Panc1 (cell line): ENCODE measurements around the gene RFTN1. TPM values are rescaled to one million over a fixed set of nuclear protein-coding genes. Genes with fewer than 3 reads are reported as not detected.

Source experiments
- ATAC-seq: fragments of 200-7000 bp; cut with Tn5 transposase; 2 replicates; pipeline ENCODE4 v1.9.1; 2020; ENCODE audit warnings: mild to moderate bottlenecking, moderate library complexity
- BruUV-seq: library from RNA; stranded (reverse); fragments of 400-500 nt; replicated peaks from 2 replicates; lab custom pipeline; 2021; lab: Mats Ljungman, UMichigan
- CTCF ChIA-PET: fragments of 300-600 bp; sonication (Branson Sonifier 250); formaldehyde crosslinking; loops from one replicate; lab custom pipeline; 2022; ENCODE audit warnings: antibody characterized with exemption; lab: Charles Lee
- POLR2A ChIA-PET: fragments of 300-600 bp; sonication (Branson Sonifier 250); formaldehyde crosslinking; loops from one replicate; lab custom pipeline; 2022; ENCODE audit warnings: antibody characterized with exemption; lab: Charles Lee
- DNase-seq: peaks from one replicate; pipeline ENCODE4 v3.0.0-alpha.2; 2010; ENCODE audit warnings: low read depth, low spot score
- H3K27ac ChIP-seq: 2 replicates; pipeline ENCODE4 v1.5.1; 2011; ENCODE audit warnings: mild to moderate bottlenecking, low read length, inconsistent platforms
- H3K27me3 ChIP-seq: fragments of 200-500 bp; sonication (Bioruptor generic); 2 replicates; pipeline ENCODE4 v1.6.0; 2014; ENCODE audit warnings: low read length, inconsistent platforms; ENCODE audit not compliant: control insufficient read depth, insufficient read depth
- H3K36me3 ChIP-seq: fragments of 200-500 bp; sonication (Bioruptor generic); 2 replicates; pipeline ENCODE4 v1.5.1; 2014; ENCODE audit warnings: inconsistent platforms, mild to moderate bottlenecking, low read length, moderate library complexity; ENCODE audit not compliant: control insufficient read depth, insufficient read depth
- H3K4me1 ChIP-seq: 2 replicates; pipeline ENCODE4 v1.5.1; 2011; ENCODE audit warnings: inconsistent platforms, mild to moderate bottlenecking, low read length, moderate library complexity; ENCODE audit not compliant: control insufficient read depth, insufficient read depth
- H3K4me3 ChIP-seq, 2 experiments: 2 replicates each; pipeline ENCODE4 v1.5.1; 2011 to 2012; ENCODE audit warnings: low read depth in 2 of 2, low read length in 2 of 2, mild to moderate bottlenecking in 2 of 2, inconsistent platforms in 1 of 2, moderate library complexity in 1 of 2
- H3K9me3 ChIP-seq: fragments of 200-500 bp; sonication (Bioruptor generic); 2 replicates; pipeline ENCODE4 v1.5.1; 2014; ENCODE audit warnings: low read depth, mild to moderate bottlenecking, inconsistent platforms, low read length, moderate library complexity; ENCODE audit not compliant: control insufficient read depth, insufficient read depth
- POLR2AphosphoS5 ChIP-seq: IDR thresholded peaks from 2 replicates; pipeline ENCODE4 v1.6.1; 2012; ENCODE audit warnings: mild to moderate bottlenecking, low read depth, low read length, moderate library complexity
- SIN3A ChIP-seq: IDR thresholded peaks from 2 replicates; pipeline ENCODE4 v1.6.1; 2012; ENCODE audit warnings: low read depth, mild to moderate bottlenecking, low read length, moderate library complexity, borderline replicate concordance; ENCODE audit not compliant: insufficient read depth
- TCF7L2 ChIP-seq: IDR thresholded peaks from 2 replicates; pipeline ENCODE4 v1.6.1; 2011; ENCODE audit warnings: mild to moderate bottlenecking, low read depth, low read length, inconsistent platforms
- in situ Hi-C: cut with HindIII; loops from 2 replicates; pipeline ENCODE4 v1.10.0; 2016; ENCODE audit warnings: low sequenced_read_pairs, low pct_unique_long_range_greater_than_20kb
- intact Hi-C: fragments of 100-400 bp; cut with micrococcal nuclease; formaldehyde crosslinking; loops from one replicate; pipeline ENCODE4 v1.10.0; 2022; ENCODE audit not compliant: unreplicated experiment
- total RNA-seq: library from RNA; stranded (reverse); gene quantifications from one replicate; pipeline ENCODE4 v1.2.1, GENCODE V29; 2021; ENCODE audit not compliant: unreplicated experiment
- TF ChIP-seq, protein P1 (sequence below): fragments of 450-650 bp; IDR thresholded peaks from 2 replicates; pipeline ENCODE4 v1.5.1; 2017; ENCODE audit warnings: mild to moderate bottlenecking
- TF ChIP-seq, protein P2 (sequence below), 2 experiments: IDR thresholded peaks; 2 replicates each; pipeline ENCODE4 v1.6.1; 2011 to 2012; ENCODE audit warnings: low read depth in 2 of 2, control low read depth in 1 of 2, low read length in 1 of 2, mild to moderate bottlenecking in 1 of 2, moderate library complexity in 1 of 2; ENCODE audit not compliant: insufficient read depth in 1 of 2

RFTN1 gene
- total RNA-seq, 1 experiment from 2014 or later, result 0.90 TPM

DNA sequence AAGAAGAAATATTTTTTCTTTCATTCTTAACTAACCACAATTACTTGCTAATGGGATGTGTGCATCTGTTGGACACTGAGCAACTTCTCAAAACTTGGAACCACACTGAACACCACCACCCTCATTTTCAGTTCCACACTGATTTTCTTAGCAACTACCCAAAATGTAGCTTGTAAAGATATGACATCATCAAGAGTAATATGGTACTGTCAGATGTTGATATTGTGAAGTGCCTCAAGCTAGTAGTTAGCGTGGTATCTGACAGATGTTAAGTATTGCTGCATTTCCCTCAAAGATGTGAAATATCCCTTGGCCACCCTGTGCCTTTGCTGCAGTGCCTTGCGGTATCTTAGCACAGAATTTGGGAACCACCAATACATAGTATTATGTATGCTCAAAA is 9.3 kb downstream of the RFTN1 start:
- Histone ChIP-seq H3K4me3 (no peak overlapping the region), H3K27ac (no peak overlapping the region), H3K36me3 (no peaks in the 10 kb centered on the region), H3K9me3 (no peaks in the 10 kb centered on the region), H3K4me1 (no peaks in the 10 kb centered on the region), H3K27me3 (no peaks in the 10 kb centered on the region)
- intact Hi-C loops (no loop called here), in situ Hi-C loops (no loop called here)
- ChIA-PET POLR2A (no interaction called here), CTCF (no interaction called here)
- BruUV-seq, result no TSS peak
- ATAC-seq (no peak), DNase-seq (no peak)
- TF ChIP-seq TCF7L2 (no peak), SIN3A (no peak), POLR2AphosphoS5 (no peak)
- TF ChIP-seq, protein P1, sequence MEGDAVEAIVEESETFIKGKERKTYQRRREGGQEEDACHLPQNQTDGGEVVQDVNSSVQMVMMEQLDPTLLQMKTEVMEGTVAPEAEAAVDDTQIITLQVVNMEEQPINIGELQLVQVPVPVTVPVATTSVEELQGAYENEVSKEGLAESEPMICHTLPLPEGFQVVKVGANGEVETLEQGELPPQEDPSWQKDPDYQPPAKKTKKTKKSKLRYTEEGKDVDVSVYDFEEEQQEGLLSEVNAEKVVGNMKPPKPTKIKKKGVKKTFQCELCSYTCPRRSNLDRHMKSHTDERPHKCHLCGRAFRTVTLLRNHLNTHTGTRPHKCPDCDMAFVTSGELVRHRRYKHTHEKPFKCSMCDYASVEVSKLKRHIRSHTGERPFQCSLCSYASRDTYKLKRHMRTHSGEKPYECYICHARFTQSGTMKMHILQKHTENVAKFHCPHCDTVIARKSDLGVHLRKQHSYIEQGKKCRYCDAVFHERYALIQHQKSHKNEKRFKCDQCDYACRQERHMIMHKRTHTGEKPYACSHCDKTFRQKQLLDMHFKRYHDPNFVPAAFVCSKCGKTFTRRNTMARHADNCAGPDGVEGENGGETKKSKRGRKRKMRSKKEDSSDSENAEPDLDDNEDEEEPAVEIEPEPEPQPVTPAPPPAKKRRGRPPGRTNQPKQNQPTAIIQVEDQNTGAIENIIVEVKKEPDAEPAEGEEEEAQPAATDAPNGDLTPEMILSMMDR, result no peak
- TF ChIP-seq, protein P2, sequence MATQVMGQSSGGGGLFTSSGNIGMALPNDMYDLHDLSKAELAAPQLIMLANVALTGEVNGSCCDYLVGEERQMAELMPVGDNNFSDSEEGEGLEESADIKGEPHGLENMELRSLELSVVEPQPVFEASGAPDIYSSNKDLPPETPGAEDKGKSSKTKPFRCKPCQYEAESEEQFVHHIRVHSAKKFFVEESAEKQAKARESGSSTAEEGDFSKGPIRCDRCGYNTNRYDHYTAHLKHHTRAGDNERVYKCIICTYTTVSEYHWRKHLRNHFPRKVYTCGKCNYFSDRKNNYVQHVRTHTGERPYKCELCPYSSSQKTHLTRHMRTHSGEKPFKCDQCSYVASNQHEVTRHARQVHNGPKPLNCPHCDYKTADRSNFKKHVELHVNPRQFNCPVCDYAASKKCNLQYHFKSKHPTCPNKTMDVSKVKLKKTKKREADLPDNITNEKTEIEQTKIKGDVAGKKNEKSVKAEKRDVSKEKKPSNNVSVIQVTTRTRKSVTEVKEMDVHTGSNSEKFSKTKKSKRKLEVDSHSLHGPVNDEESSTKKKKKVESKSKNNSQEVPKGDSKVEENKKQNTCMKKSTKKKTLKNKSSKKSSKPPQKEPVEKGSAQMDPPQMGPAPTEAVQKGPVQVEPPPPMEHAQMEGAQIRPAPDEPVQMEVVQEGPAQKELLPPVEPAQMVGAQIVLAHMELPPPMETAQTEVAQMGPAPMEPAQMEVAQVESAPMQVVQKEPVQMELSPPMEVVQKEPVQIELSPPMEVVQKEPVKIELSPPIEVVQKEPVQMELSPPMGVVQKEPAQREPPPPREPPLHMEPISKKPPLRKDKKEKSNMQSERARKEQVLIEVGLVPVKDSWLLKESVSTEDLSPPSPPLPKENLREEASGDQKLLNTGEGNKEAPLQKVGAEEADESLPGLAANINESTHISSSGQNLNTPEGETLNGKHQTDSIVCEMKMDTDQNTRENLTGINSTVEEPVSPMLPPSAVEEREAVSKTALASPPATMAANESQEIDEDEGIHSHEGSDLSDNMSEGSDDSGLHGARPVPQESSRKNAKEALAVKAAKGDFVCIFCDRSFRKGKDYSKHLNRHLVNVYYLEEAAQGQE (IDR thresholded peaks at IDR 0.05; ENCODE audit: insufficient read depth in 1 of 2, low read depth in 2 of 2, low read length in 1 of 2), result no peak

DNA sequence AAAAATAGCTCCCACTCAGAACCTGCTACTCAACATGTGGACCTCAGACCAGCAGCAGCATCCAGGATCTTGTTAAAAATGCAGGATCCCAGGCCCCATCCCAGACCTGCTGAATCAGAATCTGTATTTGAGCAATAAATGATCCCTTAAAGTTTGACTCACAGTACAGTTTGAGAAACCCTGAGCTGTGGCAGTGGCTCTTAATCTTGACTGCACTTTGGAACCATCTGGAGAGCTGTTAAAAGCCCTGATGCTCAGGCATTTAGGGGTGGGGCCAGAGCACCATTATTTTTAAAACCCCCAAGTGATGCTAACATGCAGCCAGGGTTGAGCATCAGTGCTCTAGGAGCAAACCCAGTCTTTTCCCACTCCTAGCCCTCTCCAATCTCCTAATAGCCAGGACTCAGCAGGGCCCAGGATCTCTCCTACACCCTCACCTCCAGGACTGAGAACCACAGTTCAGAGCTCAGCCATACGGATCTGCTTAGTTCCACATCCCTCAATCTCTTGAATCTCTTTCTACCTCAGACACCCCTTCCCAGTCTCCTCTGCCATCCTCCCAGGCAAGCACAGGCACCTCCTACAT is 10.2 kb downstream of the RFTN1 start:
- intact Hi-C loops (no loop called here), in situ Hi-C loops (no loop called here)
- POLR2A ChIA-PET, result no interaction called here
- no peaks in the 10 kb centered on the region for H3K9me3 ChIP-seq
- no peak overlapping the region for H3K4me3 ChIP-seq
- TF ChIP-seq, protein P1, result no peak
- TF ChIP-seq SIN3A (no peak), TCF7L2 (no peak), POLR2AphosphoS5 (no peak)
- TF ChIP-seq, protein P2 (IDR thresholded peaks at IDR 0.05; ENCODE audit: insufficient read depth in 1 of 2, low read depth in 2 of 2, low read length in 1 of 2), result no peak
- no TSS peak for BruUV-seq
- DNase-seq (no peak), ATAC-seq (no peak)
- no peaks in the 10 kb centered on the region for H3K36me3 ChIP-seq
- no peak overlapping the region for H3K27ac ChIP-seq
- H3K27me3 ChIP-seq, result no peaks in the 10 kb centered on the region
- CTCF ChIA-PET, result no interaction called here
- no peaks in the 10 kb centered on the region for H3K4me1 ChIP-seq
